GM18502 (cell line): ENCODE results near the gene TMEM92.

ENCODE experiments used
- ATAC-seq: cut with Tn5 transposase; IDR thresholded peaks from one replicate; pipeline ENCODE4 v1.9.1; 2021; ENCODE audit warnings: mild to moderate bottlenecking; ENCODE audit not compliant: unreplicated experiment, poor library complexity

The TMEM92 gene

DNA sequence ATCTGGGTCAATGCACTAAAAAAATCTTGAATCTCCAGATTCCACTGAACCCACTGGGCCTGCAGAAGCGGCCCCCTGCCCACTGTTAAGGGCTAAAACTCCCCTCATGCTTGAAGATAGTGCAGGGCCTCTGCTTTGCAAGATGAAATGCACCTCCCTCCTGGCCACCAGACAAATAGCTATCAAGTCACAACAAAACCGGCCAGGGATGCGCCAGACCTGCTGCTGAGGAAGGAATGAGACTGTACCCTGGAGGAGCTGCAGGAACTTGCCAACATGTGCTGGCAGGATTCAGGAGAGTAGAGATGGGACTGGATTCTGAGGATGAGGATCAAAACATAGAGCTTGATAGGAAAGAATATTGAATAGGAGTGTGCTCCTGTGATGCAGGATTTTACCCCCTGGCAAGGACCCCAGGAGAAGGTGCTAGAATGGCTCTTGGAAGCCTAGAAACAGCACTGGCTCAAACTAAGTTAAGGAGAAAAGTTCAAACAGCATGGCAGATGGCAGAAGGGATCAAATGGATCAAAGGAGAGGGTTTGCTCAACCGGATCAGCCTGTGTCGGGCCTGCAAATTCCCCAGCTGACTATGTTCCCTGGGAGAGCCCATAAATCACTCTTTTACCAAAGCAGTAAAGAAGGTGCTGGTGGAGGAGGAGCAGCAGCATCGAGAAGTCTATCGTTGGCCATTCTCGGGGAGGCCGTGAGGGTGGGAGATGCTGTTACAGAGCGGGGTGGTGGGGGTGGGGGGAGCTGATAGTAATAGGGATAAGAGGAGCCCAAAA lies 44.4 kb downstream of the TMEM92 start:
- ATAC-seq = no peak

DNA sequence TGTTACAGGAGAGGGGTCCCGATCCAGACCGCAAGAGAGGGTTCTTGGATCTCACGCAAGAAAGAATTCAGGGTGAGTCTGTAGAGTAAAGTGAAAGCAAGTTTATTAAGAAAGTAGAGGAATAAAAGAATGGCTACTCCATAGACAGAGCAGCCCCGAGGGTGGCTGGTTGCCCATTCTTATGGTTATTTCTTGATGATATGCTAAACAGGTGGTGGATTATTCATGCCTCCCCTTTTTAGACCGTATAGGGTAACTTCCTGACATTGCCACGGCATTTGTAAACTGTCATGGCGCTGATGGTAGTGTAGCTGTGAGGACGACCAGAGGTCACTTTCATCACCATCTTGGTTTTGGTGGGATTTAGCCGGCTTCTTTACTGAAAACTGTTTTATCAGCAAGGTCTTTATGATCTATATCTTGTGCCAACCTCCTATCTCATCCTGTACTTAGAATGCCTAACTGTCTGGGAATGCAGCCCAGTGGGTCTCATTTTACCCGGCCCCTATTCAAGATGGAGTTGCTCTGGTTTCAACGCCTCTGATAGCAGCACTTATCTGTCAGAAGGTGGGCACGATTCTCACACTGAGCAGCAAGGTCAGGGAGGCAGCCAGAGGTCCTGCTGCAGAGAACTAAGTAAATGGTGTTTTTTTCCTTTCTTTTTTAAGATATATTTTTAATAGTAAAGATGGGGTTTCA lies 45.2 kb downstream of the TMEM92 start:
- no peak for ATAC-seq

DNA sequence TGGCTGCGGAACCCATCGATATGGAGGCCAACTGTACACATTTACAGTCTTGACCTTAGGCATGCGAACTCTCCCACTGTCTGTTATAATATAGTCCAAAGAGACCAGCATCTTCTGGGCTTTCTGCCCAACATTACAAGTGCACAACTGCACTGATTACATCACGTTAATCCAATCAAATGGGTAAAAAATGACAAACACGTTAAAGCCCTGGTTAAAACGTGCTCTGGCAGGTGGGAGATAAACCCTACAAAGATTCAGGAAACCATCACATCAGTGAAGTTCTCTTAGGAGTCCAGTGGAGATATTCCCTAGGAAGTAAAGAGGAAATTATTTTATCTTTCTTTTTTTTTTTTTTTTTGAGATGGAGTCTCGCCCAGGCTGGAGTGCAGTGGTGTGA lies 48.0 kb downstream of the TMEM92 start:
- ATAC-seq = no peak

DNA sequence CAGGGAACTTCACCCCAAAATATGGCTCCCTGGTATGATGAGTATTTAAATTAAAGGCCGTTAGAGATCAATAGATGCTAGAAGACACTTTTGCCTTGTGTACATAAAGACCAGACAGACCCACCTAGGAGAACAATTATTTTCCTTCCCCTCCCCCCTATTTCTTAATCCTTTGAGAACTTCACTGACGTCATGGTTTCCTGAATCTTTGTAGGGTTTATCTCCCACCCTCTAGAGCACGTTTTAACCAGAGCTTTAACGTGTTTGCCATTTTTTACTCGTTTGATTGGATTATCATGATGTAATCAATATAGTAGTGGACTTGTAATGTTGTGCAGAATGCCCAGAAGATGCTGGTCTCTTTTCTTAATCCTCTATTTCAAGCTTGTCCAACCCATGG lies 48.8 kb downstream of the TMEM92 start:
- ATAC-seq = no peak

DNA sequence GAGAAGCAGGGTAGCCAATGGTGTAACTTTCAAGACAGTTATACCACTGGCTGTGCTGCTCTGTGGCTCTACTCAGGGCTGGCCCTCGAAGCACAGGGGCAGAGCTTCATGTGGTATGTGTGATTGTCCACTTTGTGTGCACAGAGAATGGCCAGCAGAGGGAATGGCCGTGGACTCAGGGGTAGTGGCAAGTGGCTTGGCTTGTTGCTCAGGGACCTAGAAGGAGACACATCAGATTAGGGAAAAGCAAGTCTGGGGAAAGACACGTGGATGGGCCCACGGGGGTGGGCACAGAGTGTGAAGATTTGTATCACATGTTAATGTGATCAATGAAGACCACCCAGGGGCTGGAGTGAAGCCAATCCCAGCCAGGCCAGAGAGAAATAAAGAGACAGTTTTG lies 51.6 kb downstream of the TMEM92 start:
- no peak for ATAC-seq

DNA sequence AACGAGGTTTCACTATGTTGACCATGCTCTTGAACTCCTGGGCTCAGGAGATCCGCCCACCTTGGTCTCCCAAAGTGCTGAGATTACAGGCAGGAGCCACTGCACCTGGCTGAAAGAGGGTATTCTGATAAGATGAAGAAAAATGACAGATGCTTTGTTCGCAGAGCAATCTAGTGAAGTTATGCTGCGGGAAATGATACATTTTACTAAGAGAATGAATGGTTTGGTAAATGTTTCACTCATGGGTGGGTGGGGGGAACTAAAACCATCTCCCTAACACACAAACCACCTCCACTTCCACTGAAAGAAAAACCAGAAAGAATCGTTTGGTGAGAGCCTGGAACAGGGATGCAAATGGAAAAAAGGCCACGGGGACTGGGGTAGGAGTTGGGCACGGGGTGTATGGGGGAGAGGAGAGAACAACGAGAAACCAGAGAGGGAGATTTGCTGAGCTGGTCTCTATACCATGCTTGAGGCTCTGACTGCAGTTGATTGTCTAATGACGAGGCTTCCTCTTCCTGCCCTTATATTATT lies 52.6 kb downstream of the TMEM92 start:
- no peak for ATAC-seq

DNA sequence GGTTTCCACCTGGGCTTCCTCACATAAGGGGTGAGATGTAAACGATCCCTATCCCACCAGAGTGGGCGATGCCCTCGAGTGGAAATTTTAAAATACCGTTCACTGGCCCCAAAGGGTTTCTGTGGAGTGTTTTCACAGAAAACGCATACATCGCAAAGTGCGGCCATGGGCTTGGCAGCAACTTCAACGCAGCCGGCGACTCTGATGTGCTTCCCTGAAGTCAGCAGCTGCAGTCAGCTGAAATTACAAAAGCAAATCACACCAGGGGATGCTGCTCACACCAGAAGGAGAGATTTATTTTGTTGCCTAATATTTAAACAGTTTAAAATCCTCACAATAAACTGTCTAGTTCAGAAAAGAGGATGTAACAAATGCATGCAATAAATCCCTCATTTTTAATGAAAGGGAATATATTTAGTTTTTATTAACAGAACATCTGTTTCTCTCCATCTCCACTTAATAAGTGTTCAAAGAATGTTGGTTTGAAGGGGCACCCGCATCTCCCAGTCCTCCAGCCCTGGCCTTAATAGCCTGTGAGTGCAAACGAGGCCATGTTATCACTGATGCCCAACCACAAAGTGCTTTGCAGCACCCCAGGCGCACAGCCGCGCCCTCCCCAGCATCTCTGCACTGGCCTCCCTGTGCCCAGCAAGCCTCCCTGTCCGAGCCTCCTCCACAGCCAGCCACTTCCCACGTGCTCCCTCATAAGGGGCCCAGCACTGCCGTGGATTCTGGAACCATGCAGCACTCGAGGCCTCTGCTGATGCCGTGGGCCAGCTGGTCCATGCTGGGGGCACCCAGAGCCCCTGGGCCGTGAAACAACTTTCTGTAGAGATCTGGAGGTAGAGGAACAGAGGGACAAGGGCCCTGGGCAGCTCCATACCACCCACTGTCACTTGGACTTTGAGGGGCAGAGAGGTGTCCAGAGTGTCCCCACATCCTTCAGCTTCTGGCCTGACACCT lies 54.4 kb downstream of the TMEM92 start:
- no peak for ATAC-seq

DNA sequence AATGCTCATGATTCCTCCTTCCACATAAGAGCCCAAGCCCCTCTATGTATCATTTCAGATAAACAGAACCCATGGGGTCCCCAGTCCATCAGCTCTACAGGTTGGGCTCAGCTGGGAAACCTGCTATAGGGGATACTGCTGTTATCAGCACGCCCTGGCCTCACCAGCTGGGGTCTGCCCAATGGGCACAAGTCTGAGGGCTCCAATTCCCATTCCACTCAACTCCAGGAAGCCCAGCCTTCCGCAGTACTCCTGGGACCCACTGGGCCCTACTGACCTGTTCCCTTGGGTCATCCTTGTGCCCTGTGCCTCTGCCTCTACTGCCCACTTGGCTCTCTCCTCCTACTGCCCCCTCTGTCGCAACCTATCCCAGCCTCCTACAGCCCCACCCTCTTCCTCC lies 55.5 kb downstream of the TMEM92 start:
- ATAC-seq = no peak

DNA sequence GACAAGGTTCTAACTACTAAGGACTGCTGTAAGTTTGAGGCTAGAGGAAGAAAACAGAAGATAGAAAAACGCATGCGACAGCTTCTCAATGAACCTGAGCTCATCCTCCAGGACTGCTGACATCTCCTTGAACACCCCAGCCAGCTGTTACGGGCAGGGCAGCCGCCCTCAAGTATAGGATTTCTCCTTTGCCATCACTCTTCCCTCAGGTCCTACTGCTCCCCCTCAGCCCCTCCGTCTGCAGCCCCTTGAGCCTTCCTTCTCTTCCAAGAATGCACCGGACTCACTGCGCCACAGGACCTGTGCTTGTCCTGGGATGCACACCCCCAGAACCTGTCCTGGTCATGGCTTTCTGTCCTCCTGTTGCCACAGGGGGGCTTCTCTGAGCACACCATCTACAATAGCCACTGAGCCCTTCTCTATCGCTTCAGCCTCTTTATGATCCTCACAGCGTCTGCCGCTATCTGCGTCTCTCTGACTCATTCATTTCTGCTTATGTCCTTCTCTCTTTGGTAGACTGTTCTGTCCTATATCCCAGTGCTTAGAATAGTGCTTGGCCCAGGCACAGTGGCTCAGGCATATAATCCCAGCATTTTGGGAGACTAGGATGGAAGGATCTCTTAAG lies 56.0 kb downstream of the TMEM92 start:
- ATAC-seq = no peak
